GM21367 (cell line): ENCODE measurements around the gene DISC1.
A peak's percentile ranks its signal among the peaks of the same experiment; 100 is the strongest.
"Not testable (repeated sequence)": the region's sequence is repeated elsewhere in the genome, so short reads cannot be mapped to it uniquely, and the experiment has no call there.

ENCODE experiments used
- ATAC-seq: cut with Tn5 transposase; IDR thresholded peaks from one replicate; pipeline ENCODE4 v1.9.1; 2021; ENCODE audit not compliant: unreplicated experiment

Gene DISC1

GRCh38 chr1:231626535-231626950, at the start of gene DISC1:
DISC1 (plus strand) TSS chr1:231626790; CDS start chr1:231626868, 78 bp downstream.
- ATAC-seq, result peak; percentile 54

GRCh38 chr1:231576804-231577718, 49.5 kb upstream of the DISC1 start:
- ATAC-seq, result no peak

GRCh38 chr1:231580874-231581273, 45.7 kb upstream of the DISC1 start:
- no peak for ATAC-seq

- ATAC-seq, result no peak
Observed at GRCh38 chr1:231581859-231582258, 44.7 kb upstream of the DISC1 start.

GRCh38 chr1:231583376-231583775, 43.2 kb upstream of the DISC1 start:
- no peak for ATAC-seq

GRCh38 chr1:231584117-231584516, 42.5 kb upstream of the DISC1 start:
- no peak for ATAC-seq

- no peak for ATAC-seq
Observed at GRCh38 chr1:231584921-231585320, 41.7 kb upstream of the DISC1 start.

- ATAC-seq, result no peak
Observed at GRCh38 chr1:231590453-231591198, 36.0 kb upstream of the DISC1 start.

- ATAC-seq, result no peak
Observed at GRCh38 chr1:231591466-231591865, 35.1 kb upstream of the DISC1 start.

GRCh38 chr1:231592809-231593208, 33.8 kb upstream of the DISC1 start:
- ATAC-seq, result no peak

GRCh38 chr1:231593264-231593663, 33.3 kb upstream of the DISC1 start:
- ATAC-seq, result not testable (repeated sequence)

- no peak for ATAC-seq
Observed at GRCh38 chr1:231594123-231594522, 32.5 kb upstream of the DISC1 start.

GRCh38 chr1:231594749-231595148, 31.8 kb upstream of the DISC1 start:
- ATAC-seq, result no peak

- no peak for ATAC-seq
Observed at GRCh38 chr1:231596337-231596791, 30.2 kb upstream of the DISC1 start.

- no peak for ATAC-seq
Observed at GRCh38 chr1:231597971-231598370, 28.6 kb upstream of the DISC1 start.

- no peak for ATAC-seq
Observed at GRCh38 chr1:231600458-231600976, 26.1 kb upstream of the DISC1 start.

GRCh38 chr1:231601824-231602672, 24.5 kb upstream of the DISC1 start:
- ATAC-seq, result no peak

GRCh38 chr1:231602673-231602984, 24.0 kb upstream of the DISC1 start:
- no peak for ATAC-seq

- peak; percentile 68 for ATAC-seq
Observed at GRCh38 chr1:231603598-231604275, 22.9 kb upstream of the DISC1 start.

GRCh38 chr1:231604276-231604621, 22.3 kb upstream of the DISC1 start:
- ATAC-seq, result no peak
